M059J (cell line): ENCODE measurements around the gene DCUN1D1. TPM values are rescaled to one million over a fixed set of nuclear protein-coding genes. Genes with fewer than 3 reads are reported as not detected.
A peak's percentile ranks its signal among the peaks of the same experiment; 100 is the strongest.
"Not testable (repeated sequence)": the region's sequence is repeated elsewhere in the genome, so short reads cannot be mapped to it uniquely, and the experiment has no call there.

ENCODE experiments used
- DNase-seq: peaks from one replicate; pipeline ENCODE4 v3.0.0-alpha.2; 2012; ENCODE audit warnings: low read depth
- total RNA-seq: library from RNA; depleted of rRNA; stranded (reverse); fragments of >200 nt; shearing (Covaris generic); gene quantifications from 2 replicates; pipeline ENCODE4 v1.2.3, GENCODE V29; 2014; rRNA removed

Gene DCUN1D1
- total RNA-seq = 27.7 and 33.4 TPM in 2 replicates

- peak; percentile 88 for DNase-seq
These were observed at the start of gene DCUN1D1 for GRCh38 chr3:182980204-182981037. Gene DCUN1D1 (minus strand): TSS chr3:182980538. CDS start chr3:182980489, 49 bp downstream.

- no peak for DNase-seq
These were observed 48.1 kb upstream of the DCUN1D1 start for GRCh38 chr3:183028416-183028815.

- no peak for DNase-seq
These were observed 46.9 kb upstream of the DCUN1D1 start for GRCh38 chr3:183027276-183027675.

GRCh38 chr3:183022936-183023516 lies 42.7 kb upstream of the DCUN1D1 start:
- no peak for DNase-seq

GRCh38 chr3:183018421-183019192 lies 38.3 kb upstream of the DCUN1D1 start:
- DNase-seq = no peak

GRCh38 chr3:183015185-183015584 lies 34.8 kb upstream of the DCUN1D1 start:
- DNase-seq = no peak

- DNase-seq = no peak
These were observed 33.5 kb upstream of the DCUN1D1 start for GRCh38 chr3:183013856-183014255.

- no peak for DNase-seq
These were observed 32.7 kb upstream of the DCUN1D1 start for GRCh38 chr3:183013074-183013473.

- no peak for DNase-seq
These were observed 28.5 kb upstream of the DCUN1D1 start for GRCh38 chr3:183008800-183009199.

GRCh38 chr3:183008303-183008702 lies 28.0 kb upstream of the DCUN1D1 start:
- no peak for DNase-seq

- no peak for DNase-seq
These were observed 26.2 kb upstream of the DCUN1D1 start for GRCh38 chr3:183006396-183007002.

- DNase-seq = no peak
These were observed 19.4 kb upstream of the DCUN1D1 start for GRCh38 chr3:182999767-183000166.

GRCh38 chr3:182993486-182994201 lies 13.3 kb upstream of the DCUN1D1 start:
- not testable (repeated sequence) for DNase-seq

- no peak for DNase-seq
These were observed 9.2 kb upstream of the DCUN1D1 start for GRCh38 chr3:182989566-182989965.

GRCh38 chr3:182986021-182986420 lies 5.7 kb upstream of the DCUN1D1 start:
- DNase-seq = no peak

GRCh38 chr3:182983876-182984275 lies 3.5 kb upstream of the DCUN1D1 start:
- DNase-seq = no peak

GRCh38 chr3:182981038-182981380 lies 671 bp upstream of the DCUN1D1 start:
- no peak for DNase-seq

- peak; percentile 62 for DNase-seq
These were observed 605 bp downstream of the DCUN1D1 start for GRCh38 chr3:182979674-182980191.

- DNase-seq = peak; percentile 23
These were observed 1.1 kb downstream of the DCUN1D1 start for GRCh38 chr3:182979103-182979673.

GRCh38 chr3:182978387-182978786 lies 2.0 kb downstream of the DCUN1D1 start:
- DNase-seq = no peak

- no peak for DNase-seq
These were observed 7.3 kb downstream of the DCUN1D1 start for GRCh38 chr3:182973047-182973446.
